ENCODE measurements around the gene PIP.

- TF ChIP-seq CTCF (IDR thresholded peaks at IDR 0.05) = no peak
- no peak for TF ChIP-seq POLR2A (IDR thresholded peaks at IDR 0.05)
- TF ChIP-seq POLR2AphosphoS5 (IDR thresholded peaks at IDR 0.05) = no peak
- TF ChIP-seq EP300 (IDR thresholded peaks at IDR 0.05; ENCODE audit: low read depth) = no peak
Measured at GRCh38 chr7:143188994-143189393, 57.1 kb downstream of the PIP start.
